ENCODE data around the gene ARL13A. TPM values are rescaled to one million over a fixed set of nuclear protein-coding genes. Genes with fewer than 3 reads are reported as not detected.

Gene ARL13A
- total and polyA plus RNA-seq, 2 of the 8 experiments (the other 6 are each of a cell fraction or from before 2014, with no cell fraction given), result not detected

DNA sequence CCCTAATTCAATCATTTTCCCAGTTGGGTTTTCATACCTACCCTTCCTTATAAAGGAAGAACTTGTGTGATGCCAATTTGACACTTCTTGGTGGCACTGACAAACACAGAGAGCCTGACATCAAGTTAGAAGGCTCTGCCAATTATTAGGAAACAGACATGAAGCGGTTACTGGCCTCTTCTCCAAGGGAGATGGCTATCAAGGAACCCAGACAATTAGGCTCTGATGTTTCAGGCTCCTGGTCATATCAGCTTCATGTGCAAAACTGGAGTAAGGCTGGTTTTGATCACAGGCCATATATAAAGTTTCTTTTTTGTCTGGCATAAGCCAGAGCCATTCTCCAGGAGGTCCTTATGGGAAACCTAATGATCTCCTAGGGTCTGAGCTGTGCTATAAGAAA lies 428 bp downstream of the ARL13A start:
- no peak for FAIRE-seq

More for the DNA sequence above, 428 bp downstream of the ARL13A start:
- WGBS, 2 experiments (ENCODE audit: extremely low coverage in 1 of 2, insufficient coverage in 1 of 2, insufficient read length in 1 of 2, insufficient replicate concordance in 2 of 2, low coverage in 1 of 2, low lambda C conversion rate in 2 of 2, missing lambda C conversion rate in 1 of 2), result 100% methylated on average over 1 of the region's 1 CpG; no CpG with 5 or more reads in 1 of the 2 experiments
- H3K4me3 ChIP-seq (ENCODE audit: extremely low read depth in 1 of 4, insufficient read depth in 2 of 4, low read depth in 3 of 4, low read length in 4 of 4), result no peak overlapping the region
- H2BK5ac ChIP-seq (ENCODE audit: low read depth, low read length), result no peak overlapping the region
- H3K56ac ChIP-seq (replicated peaks; ENCODE audit: insufficient read length, low read depth, low read length), result no peak overlapping the region
- H3K79me2 ChIP-seq (ENCODE audit: control insufficient read depth in 1 of 2, insufficient read depth in 2 of 2, low read length in 2 of 2), result no peaks in the 10 kb centered on the region
- H4K20me1 ChIP-seq (replicated peaks in 1 of 2; ENCODE audit: control insufficient read depth in 1 of 2, insufficient read depth in 2 of 2, low read length in 2 of 2), result no peaks in the 10 kb centered on the region
- no peak overlapping the region for H2BK20ac ChIP-seq (ENCODE audit: low read length)
- H2AFZ ChIP-seq (ENCODE audit: low read length), result no peak overlapping the region
- POLR2A ChIA-PET (ENCODE audit: partially characterized antibody), result no interaction called here
- H3K4me2 ChIP-seq (ENCODE audit: insufficient read depth in 1 of 2, low read depth in 2 of 2, low read length in 2 of 2), result no peak overlapping the region
- no peaks in the 10 kb centered on the region for H3K36me3 ChIP-seq (ENCODE audit: control insufficient read depth in 2 of 4, insufficient read depth in 4 of 4, low read length in 3 of 4)
- H3K27me3 ChIP-seq (replicated peaks in 1 of 4; ENCODE audit: control insufficient read depth in 3 of 4, extremely low read depth in 1 of 4, insufficient read depth in 3 of 4, low read length in 3 of 4), result no peaks in the 10 kb centered on the region
- H3K14ac ChIP-seq (ENCODE audit: insufficient read length), result no peak overlapping the region
- TF ChIP-seq CBX5 (IDR thresholded peaks at IDR 0.05; ENCODE audit: low read depth, low read length) (no peak), BCL11A (IDR thresholded peaks at IDR 0.05; ENCODE audit: low read depth in 2 of 2, low read length in 2 of 2) (no peak), SUZ12 (IDR thresholded peaks at IDR 0.05; ENCODE audit: low read length) (no peak), TEAD4 (IDR thresholded peaks at IDR 0.05; ENCODE audit: low read depth, low read length) (no peak), CREB1 (IDR thresholded peaks at IDR 0.05) (no peak), POU5F1 (IDR thresholded peaks at IDR 0.05; ENCODE audit: low read depth, low read length) (no peak), CHD2 (IDR thresholded peaks at IDR 0.05; ENCODE audit: low read length) (no peak), EZH2 (IDR thresholded peaks at IDR 0.05; ENCODE audit: low read depth, low read length, severe bottlenecking) (no peak), SRF (IDR thresholded peaks at IDR 0.05; ENCODE audit: low read depth, low read length) (no peak), GABPA (IDR thresholded peaks at IDR 0.05; ENCODE audit: borderline replicate concordance, insufficient read depth, low read length) (no peak), POLR2A (IDR thresholded peaks at IDR 0.05; ENCODE audit: control extremely low read depth in 1 of 2, low read depth in 2 of 2, low read length in 2 of 2) (no peak), SP4 (IDR thresholded peaks at IDR 0.05; ENCODE audit: low read length) (no peak)
- TF ChIP-seq, protein P1, sequence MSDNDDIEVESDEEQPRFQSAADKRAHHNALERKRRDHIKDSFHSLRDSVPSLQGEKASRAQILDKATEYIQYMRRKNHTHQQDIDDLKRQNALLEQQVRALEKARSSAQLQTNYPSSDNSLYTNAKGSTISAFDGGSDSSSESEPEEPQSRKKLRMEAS (IDR thresholded peaks at IDR 0.05), result no peak
- H4K5ac ChIP-seq (ENCODE audit: insufficient read length, low read depth, low read length), result no peak overlapping the region
- no peak overlapping the region for H4K91ac ChIP-seq (replicated peaks; ENCODE audit: insufficient read length, low read length)
- H2AK5ac ChIP-seq (ENCODE audit: low read depth, low read length), result no peak overlapping the region
- H4K8ac ChIP-seq (ENCODE audit: extremely low read depth, insufficient read depth, low read length), result no peak overlapping the region
- no peak overlapping the region for H2BK12ac ChIP-seq (ENCODE audit: low read depth, low read length)
- H3K18ac ChIP-seq (ENCODE audit: extremely low read depth, low read length), result no peak overlapping the region
- no peaks in the 10 kb centered on the region for H3K4me1 ChIP-seq (replicated peaks in 1 of 4; ENCODE audit: control insufficient read depth in 3 of 4, insufficient read depth in 4 of 4, low read length in 3 of 4)
- no peak overlapping the region for H2BK15ac ChIP-seq (ENCODE audit: low read length)
- no peak overlapping the region for H3K23ac ChIP-seq (ENCODE audit: insufficient read length)
- no peak overlapping the region for H3K9ac ChIP-seq (replicated peaks in 1 of 4; ENCODE audit: extremely low read depth in 1 of 4, low read depth in 3 of 4, low read length in 3 of 4)
- H3K79me1 ChIP-seq (ENCODE audit: low read depth, low read length), result no peaks in the 10 kb centered on the region
- H3K4ac ChIP-seq (replicated peaks; ENCODE audit: insufficient read length, low read depth, low read length), result no peak overlapping the region
- no peak overlapping the region for H2BK120ac ChIP-seq (replicated peaks; ENCODE audit: low read depth, low read length)
- CTCF ChIA-PET (ENCODE audit: partially characterized antibody), result no interaction called here
- H3K27ac ChIP-seq (ENCODE audit: low read depth, low read length), result no peak overlapping the region
- H3K23me2 ChIP-seq (ENCODE audit: low read depth, low read length), result no peaks in the 10 kb centered on the region
- DNase-seq (ENCODE audit: low read depth in 1 of 2, low spot score in 2 of 2), result no peak
- H3K9me3 ChIP-seq (ENCODE audit: insufficient read depth in 2 of 2, low read depth in 1 of 2, low read length in 1 of 2), result no peaks in the 10 kb centered on the region; a peak in 1 of 4 replicates

Data from H1 (cell line).